Stomach (tissue), 9 donors: Measurements from ENCODE around the gene CHPF. TPM values are rescaled to one million over a fixed set of nuclear protein-coding genes. Genes with fewer than 3 reads are reported as not detected.

Experiments
- DNase-seq, 2 donors: peaks; one replicate each; pipeline versions ENCODE4 v3.0.0 to v3.0.0-alpha.2; 2013 to 2019
- H3K27ac ChIP-seq, 5 donors: fragments of 200-600 bp in 4 of 5; sonication (generic) in 4 of 5; one replicate each; pipeline ENCODE4 v1.5.1; 2013 to 2019; ENCODE audit warnings: mild to moderate bottlenecking in 1 of 5, moderate library complexity in 1 of 5
- H3K27me3 ChIP-seq, 3 donors: fragments of 200-600 bp; sonication (generic); one replicate each; pipeline ENCODE4 v1.5.1; 2017 to 2019; ENCODE audit warnings: mixed run types in 1 of 3
- H3K36me3 ChIP-seq, 4 donors: fragments of 200-600 bp; sonication (generic); 1 replicate in 3 of 4; 2 replicates in 1 of 4; pipeline ENCODE4 v1.5.1; 2016 to 2019
- H3K4me1 ChIP-seq, 4 donors: fragments of 200-600 bp; sonication (generic); one replicate each; pipeline ENCODE4 v1.5.1; 2016 to 2019
- H3K4me3 ChIP-seq, 4 donors: fragments of 200-600 bp; sonication (generic) in 3 of 4; one replicate each; pipeline ENCODE4 v1.5.1; 2016 to 2019; ENCODE audit warnings: mild to moderate bottlenecking in 1 of 4
- H3K9me3 ChIP-seq, 4 donors: fragments of 200-600 bp; sonication (generic); one replicate each; pipeline ENCODE4 v1.5.1; 2016 to 2019
- CTCF ChIP-seq, 7 experiments: fragments of 450-650 bp in 4 of 7; fragments of 200-600 bp in 3 of 7; sonication (generic) in 3 of 7; IDR thresholded peaks; one replicate each; pipeline ENCODE4 v1.5.1; 2016 to 2019; ENCODE audit warnings: antibody characterized with exemption in 7 of 7, control low read depth in 2 of 7, mild to moderate bottlenecking in 1 of 7
- EP300 ChIP-seq: sonication (generic); formaldehyde crosslinking; IDR thresholded peaks from one replicate; pipeline ENCODE4 v1.6.1; 2017; ENCODE audit warnings: antibody characterized with exemption
- POLR2A ChIP-seq, 4 donors: fragments of 450-650 bp; IDR thresholded peaks; one replicate each; pipeline ENCODE4 v1.6.1; 2016; ENCODE audit warnings: antibody characterized with exemption in 4 of 4, control low read depth in 2 of 4, mild to moderate bottlenecking in 1 of 4, moderate library complexity in 1 of 4
- POLR2AphosphoS5 ChIP-seq, 3 donors: sonication (generic); formaldehyde crosslinking; IDR thresholded peaks; one replicate each; pipeline ENCODE4 v1.6.1; 2016; ENCODE audit warnings: antibody characterized with exemption in 3 of 3
- WGBS, 5 donors: extraction: QIAGEN DNeasy Blood & Tissue Kit in 3 of 5; methylation state at CpG; one replicate each; pipeline versions ENCODE4 v1.1.5 to v1.1.7; 2013 to 2018; 5-methylcytosine and 5-hydroxymethylcytosine counted together
- intact Hi-C: fragments of 100-400 bp; cut with DNase I; formaldehyde crosslinking; loops from one replicate; pipeline ENCODE4 v1.15.1; 2023; ENCODE audit warnings: low total_unique reads
- polyA plus RNA-seq, 3 donors: library from polyadenylated mRNA; stranded (reverse); fragments of 200-250 nt; gene quantifications; one replicate each; pipeline ENCODE4 v1.2.3, GENCODE V29; 2013
- total RNA-seq, 5 donors: library from RNA; depleted of rRNA; stranded (reverse); fragments of >200 nt; gene quantifications; one replicate each; pipeline versions ENCODE4 v1.1.0 to v1.2.3, GENCODE V29; 2014 to 2016
- donor health status: healthy with polysubstance abuse.
- donor health status: Bipolar disorder and iron deficiency.
- donor health status: healthy.

The CHPF gene
- total and polyA plus RNA-seq, 8 donors = 10.8 to 119 (median 45.7) TPM

GRCh38 chr2:219526320-219527075 is 17.1 kb downstream of the CHPF start:
- Histone ChIP-seq H3K4me3 (no peak overlapping the region), H3K9me3 (no peaks in the 10 kb centered on the region), H3K27ac (no peak overlapping the region), H3K36me3 (no peaks in the 10 kb centered on the region), H3K4me1 (peaks cover 14 to 39% (median 29%) of the 10 kb centered on the region in 4 donors), H3K27me3 (peaks cover 0 to 98% (median 71%) of the 10 kb centered on the region in 3 donors)
- WGBS, 5 donors = 40 to 57% (median 55%) methylated on average over 9 to 11 of the region's 11 CpGs
- intact Hi-C loops = loop anchor here (5.0 kb wide), 1 partner anchor 49 kb away; no protein-coding TSS in a partner anchor
- DNase-seq = no peak
- TF ChIP-seq CTCF (IDR thresholded peaks at IDR 0.05) = no peak
- TF ChIP-seq POLR2A (IDR thresholded peaks at IDR 0.05) = no peak
- no peak for TF ChIP-seq POLR2AphosphoS5 (IDR thresholded peaks at IDR 0.05)
- TF ChIP-seq EP300 = no peak

GRCh38 chr2:219525533-219526232 is 17.9 kb downstream of the CHPF start:
- intact Hi-C loops = loop anchor here (5.0 kb wide), 1 partner anchor 48 kb away; no protein-coding TSS in a partner anchor

GRCh38 chr2:219524817-219525216 is 18.8 kb downstream of the CHPF start:
- DNase-seq = no peak
- WGBS, 5 donors = 83 to 94% (median 89%) methylated on average over 1 to 2 of the region's 2 CpGs
- Histone ChIP-seq H3K36me3 (no peaks in the 10 kb centered on the region), H3K4me3 (no peak overlapping the region), H3K9me3 (no peaks in the 10 kb centered on the region), H3K27ac (no peak overlapping the region), H3K4me1 (peaks cover 14 to 34% (median 30%) of the 10 kb centered on the region in 4 donors), H3K27me3 (peaks cover 0 to 100% (median 82%) of the 10 kb centered on the region in 3 donors)
- intact Hi-C loops = loop anchor here (5.0 kb wide), 1 partner anchor 48 kb away; no protein-coding TSS in a partner anchor
- TF ChIP-seq POLR2A (IDR thresholded peaks at IDR 0.05) (no peak), CTCF (IDR thresholded peaks at IDR 0.05) (no peak), EP300 (no peak), POLR2AphosphoS5 (IDR thresholded peaks at IDR 0.05) (no peak)

More at GRCh38 chr2:219525533-219526232, 17.9 kb downstream of the CHPF start:
- H3K9me3 ChIP-seq = no peaks in the 10 kb centered on the region
- no peak for TF ChIP-seq CTCF (IDR thresholded peaks at IDR 0.05)
- no peak overlapping the region for H3K4me3 ChIP-seq
- no peak overlapping the region for H3K27ac ChIP-seq
- H3K4me1 ChIP-seq = peaks cover 14 to 42% (median 35%) of the 10 kb centered on the region in 4 donors
- WGBS, 5 donors = 38 to 43% (median 39%) methylated on average over 9 of the region's 9 CpGs
- peaks cover 0 to 100% (median 76%) of the 10 kb centered on the region in 3 donors for H3K27me3 ChIP-seq
- no peaks in the 10 kb centered on the region for H3K36me3 ChIP-seq
- DNase-seq = peak in 1 of 2 donors; percentile 69

GRCh38 chr2:219523031-219523671 is 20.5 kb downstream of the CHPF start:
- no peaks in the 10 kb centered on the region for H3K36me3 ChIP-seq
- no peaks in the 10 kb centered on the region for H3K9me3 ChIP-seq
- TF ChIP-seq POLR2AphosphoS5 (IDR thresholded peaks at IDR 0.05) = no peak
- no peak for TF ChIP-seq POLR2A (IDR thresholded peaks at IDR 0.05)
- TF ChIP-seq CTCF (IDR thresholded peaks at IDR 0.05) = no peak
- TF ChIP-seq EP300 = no peak
- peak overlapping the region; percentile 27 to 39 (median 34) for H3K4me3 ChIP-seq
- 19 to 23% (median 21%) methylated on average over 17 to 24 of the region's 24 CpGs for WGBS, 5 donors
- H3K4me1 ChIP-seq = peaks cover 14 to 32% (median 28%) of the 10 kb centered on the region in 4 donors
- no peak for DNase-seq
- peaks cover 0 to 94% (median 73%) of the 10 kb centered on the region in 3 donors for H3K27me3 ChIP-seq
- peak overlapping the region in 2 of 5 donors; percentile 58 to 69 for H3K27ac ChIP-seq
- intact Hi-C loops = no loop called here
